ENCODE data around the gene IL36RN.

- TF ChIP-seq CTCF (IDR thresholded peaks at IDR 0.05) (no peak), POLR2A (IDR thresholded peaks at IDR 0.05) (no peak)
Measured at GRCh38 chr2:113060796-113061195, 1.8 kb downstream of the IL36RN start.
